ENCODE data around the gene RXFP4. TPM values are rescaled to one million over a fixed set of nuclear protein-coding genes. Genes with fewer than 3 reads are reported as not detected.

Gene RXFP4
- total and polyA plus RNA-seq, 9 of the 15 experiments (the other 6 are each of a cell fraction or from before 2014, with no cell fraction given): 0.64 TPM; not detected in 8

- TF ChIP-seq, protein P1, sequence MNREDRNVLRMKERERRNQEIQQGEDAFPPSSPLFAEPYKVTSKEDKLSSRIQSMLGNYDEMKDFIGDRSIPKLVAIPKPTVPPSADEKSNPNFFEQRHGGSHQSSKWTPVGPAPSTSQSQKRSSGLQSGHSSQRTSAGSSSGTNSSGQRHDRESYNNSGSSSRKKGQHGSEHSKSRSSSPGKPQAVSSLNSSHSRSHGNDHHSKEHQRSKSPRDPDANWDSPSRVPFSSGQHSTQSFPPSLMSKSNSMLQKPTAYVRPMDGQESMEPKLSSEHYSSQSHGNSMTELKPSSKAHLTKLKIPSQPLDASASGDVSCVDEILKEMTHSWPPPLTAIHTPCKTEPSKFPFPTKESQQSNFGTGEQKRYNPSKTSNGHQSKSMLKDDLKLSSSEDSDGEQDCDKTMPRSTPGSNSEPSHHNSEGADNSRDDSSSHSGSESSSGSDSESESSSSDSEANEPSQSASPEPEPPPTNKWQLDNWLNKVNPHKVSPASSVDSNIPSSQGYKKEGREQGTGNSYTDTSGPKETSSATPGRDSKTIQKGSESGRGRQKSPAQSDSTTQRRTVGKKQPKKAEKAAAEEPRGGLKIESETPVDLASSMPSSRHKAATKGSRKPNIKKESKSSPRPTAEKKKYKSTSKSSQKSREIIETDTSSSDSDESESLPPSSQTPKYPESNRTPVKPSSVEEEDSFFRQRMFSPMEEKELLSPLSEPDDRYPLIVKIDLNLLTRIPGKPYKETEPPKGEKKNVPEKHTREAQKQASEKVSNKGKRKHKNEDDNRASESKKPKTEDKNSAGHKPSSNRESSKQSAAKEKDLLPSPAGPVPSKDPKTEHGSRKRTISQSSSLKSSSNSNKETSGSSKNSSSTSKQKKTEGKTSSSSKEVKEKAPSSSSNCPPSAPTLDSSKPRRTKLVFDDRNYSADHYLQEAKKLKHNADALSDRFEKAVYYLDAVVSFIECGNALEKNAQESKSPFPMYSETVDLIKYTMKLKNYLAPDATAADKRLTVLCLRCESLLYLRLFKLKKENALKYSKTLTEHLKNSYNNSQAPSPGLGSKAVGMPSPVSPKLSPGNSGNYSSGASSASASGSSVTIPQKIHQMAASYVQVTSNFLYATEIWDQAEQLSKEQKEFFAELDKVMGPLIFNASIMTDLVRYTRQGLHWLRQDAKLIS (CRISPR knock-in tag; IDR thresholded peaks at IDR 0.05): no peak
- TF ChIP-seq ZNF134 (CRISPR knock-in tag; conservative IDR thresholded peaks at IDR 0.05) (0 out of 2 replicates have a peak, but pooled peaks have one; percentile 23), TAF7 (tag; IDR thresholded peaks at IDR 0.05) (0 out of 2 replicates have a peak, but pooled peaks have one; percentile 9), ZNF133 (CRISPR knock-in tag; IDR thresholded peaks at IDR 0.05) (0 out of 2 replicates have a peak, but pooled peaks have one; percentile 48), JUND (IDR thresholded peaks at IDR 0.05; ENCODE audit: borderline replicate concordance, low read depth, low read length) (no peak), JUND (tag; IDR thresholded peaks at IDR 0.05; ENCODE audit: borderline replicate concordance, low read depth, low read length) (no peak), DDX20 (tag; IDR thresholded peaks at IDR 0.05; ENCODE audit: low read depth) (0 out of 2 replicates have a peak, but pooled peaks have one; percentile 38), ZNF384 (IDR thresholded peaks at IDR 0.05; ENCODE audit: low read depth, low read length) (peak; percentile 63), ZNF785 (CRISPR knock-in tag; IDR thresholded peaks at IDR 0.05) (no peak), SRSF3 (IDR thresholded peaks at IDR 0.05; ENCODE audit: insufficient read depth, low read length) (no peak), NR2C1 (IDR thresholded peaks at IDR 0.05) (no peak), NR2C1 (tag; IDR thresholded peaks at IDR 0.05) (peak; percentile 26; the same call in 1 of the 2 replicates), NFIC (IDR thresholded peaks at IDR 0.05) (0 out of 2 replicates have a peak, but pooled peaks have one; percentile 4), U2AF1 (optimal IDR thresholded peaks at IDR 0.05; ENCODE audit: low read depth, low read length) (no peak), SPI1 (IDR thresholded peaks at IDR 0.05; ENCODE audit: borderline replicate concordance, low read depth, low read length) (peak; percentile 94), KLF1 (tag; IDR thresholded peaks at IDR 0.05) (no peak), BMI1 (IDR thresholded peaks at IDR 0.05; ENCODE audit: low read length) (no peak), ZKSCAN3 (CRISPR knock-in tag; IDR thresholded peaks at IDR 0.05) (no peak), ZNF766 (CRISPR knock-in tag; conservative IDR thresholded peaks at IDR 0.05) (0 out of 2 replicates have a peak, but pooled peaks have one; percentile 25), NKRF (IDR thresholded peaks at IDR 0.05; ENCODE audit: borderline replicate concordance) (0 out of 2 replicates have a peak, but pooled peaks have one; percentile 19), SMAD4 (CRISPR knock-in tag; conservative IDR thresholded peaks at IDR 0.05) (peak; percentile 68)
- TF ChIP-seq, protein P2, sequence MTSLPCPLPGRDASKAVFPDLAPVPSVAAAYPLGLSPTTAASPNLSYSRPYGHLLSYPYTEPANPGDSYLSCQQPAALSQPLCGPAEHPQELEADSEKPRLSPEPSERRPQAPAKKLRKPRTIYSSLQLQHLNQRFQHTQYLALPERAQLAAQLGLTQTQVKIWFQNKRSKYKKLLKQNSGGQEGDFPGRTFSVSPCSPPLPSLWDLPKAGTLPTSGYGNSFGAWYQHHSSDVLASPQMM (CRISPR knock-in tag; IDR thresholded peaks at IDR 0.05): no peak
- TF ChIP-seq, protein P3, sequence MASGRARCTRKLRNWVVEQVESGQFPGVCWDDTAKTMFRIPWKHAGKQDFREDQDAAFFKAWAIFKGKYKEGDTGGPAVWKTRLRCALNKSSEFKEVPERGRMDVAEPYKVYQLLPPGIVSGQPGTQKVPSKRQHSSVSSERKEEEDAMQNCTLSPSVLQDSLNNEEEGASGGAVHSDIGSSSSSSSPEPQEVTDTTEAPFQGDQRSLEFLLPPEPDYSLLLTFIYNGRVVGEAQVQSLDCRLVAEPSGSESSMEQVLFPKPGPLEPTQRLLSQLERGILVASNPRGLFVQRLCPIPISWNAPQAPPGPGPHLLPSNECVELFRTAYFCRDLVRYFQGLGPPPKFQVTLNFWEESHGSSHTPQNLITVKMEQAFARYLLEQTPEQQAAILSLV (tag; IDR thresholded peaks at IDR 0.05): 0 out of 2 replicates have a peak, but pooled peaks have one; percentile 44
These were observed 901 bp upstream of the RXFP4 start (continued) for GRCh38 chr1:155940482-155940992.
